Stimulated activated CD8-positive, alpha-beta memory T cell treated with anti-CD3 and anti-CD28 coated beads, Interleukin-7, amount 100 ng/mL, for 48 hours (primary cell): Measurements from ENCODE around the gene RNASEH2B.

ENCODE experiments used
- DNase-seq, 2 donors: peaks; one replicate each; pipeline ENCODE4 v3.0.0-alpha.2; 2020; ENCODE audit warnings: low read depth in 1 of 2; ENCODE audit errors: extremely low read depth in 1 of 2

The RNASEH2B gene

GRCh38 chr13:50993934-50994333, 84.3 kb downstream of the RNASEH2B start:
- no peak for DNase-seq

GRCh38 chr13:50994651-50995050, 85.1 kb downstream of the RNASEH2B start:
- DNase-seq: no peak

- DNase-seq: no peak
These were observed 86.3 kb downstream of the RNASEH2B start for GRCh38 chr13:50995854-50996253.

GRCh38 chr13:50998326-50998725, 88.7 kb downstream of the RNASEH2B start:
- no peak for DNase-seq

GRCh38 chr13:50999641-51000040, 90.0 kb downstream of the RNASEH2B start:
- DNase-seq: no peak

GRCh38 chr13:51000061-51000460, 90.5 kb downstream of the RNASEH2B start:
- no peak for DNase-seq

GRCh38 chr13:51000571-51001260, 91.1 kb downstream of the RNASEH2B start:
- no peak for DNase-seq

GRCh38 chr13:51001335-51001734, 91.7 kb downstream of the RNASEH2B start:
- no peak for DNase-seq

GRCh38 chr13:51002736-51003135, 93.1 kb downstream of the RNASEH2B start:
- DNase-seq: no peak

- no peak for DNase-seq
These were observed 94.1 kb downstream of the RNASEH2B start for GRCh38 chr13:51003642-51004041.

- no peak for DNase-seq
These were observed 94.7 kb downstream of the RNASEH2B start for GRCh38 chr13:51004111-51004865.

GRCh38 chr13:51004918-51005460, 95.4 kb downstream of the RNASEH2B start:
- DNase-seq: no peak

- no peak for DNase-seq
These were observed 96.0 kb downstream of the RNASEH2B start for GRCh38 chr13:51005566-51005965.
